Type B pancreatic cell (in vitro differentiated cells): ENCODE data around the gene ITGA2. TPM values are rescaled to one million over a fixed set of nuclear protein-coding genes. Genes with fewer than 3 reads are reported as not detected.

ENCODE experiments used
- DNase-seq: peaks from one replicate; pipeline ENCODE4 v3.0.0; 2021; ENCODE audit warnings: mixed read lengths; ENCODE audit not compliant: unreplicated experiment; ENCODE audit errors: extremely low spot score
- H3K27ac Mint-ChIP-seq: 2 replicates; pipeline ENCODE4 v1.8.0; 2021; ENCODE audit warnings: mild to moderate bottlenecking, mixed read lengths
- H3K27me3 Mint-ChIP-seq: 2 replicates; pipeline ENCODE4 v1.8.0; 2021; ENCODE audit warnings: mixed read lengths
- H3K36me3 Mint-ChIP-seq: 2 replicates; pipeline ENCODE4 v1.8.0; 2021; ENCODE audit warnings: mixed read lengths
- H3K4me1 Mint-ChIP-seq: one replicate; pipeline ENCODE4 v1.8.0; 2021; ENCODE audit warnings: mixed read lengths; ENCODE audit not compliant: unreplicated experiment
- H3K4me3 Mint-ChIP-seq: 2 replicates; pipeline ENCODE4 v1.8.0; 2021; ENCODE audit warnings: mild to moderate bottlenecking, mixed read lengths
- H3K9me3 Mint-ChIP-seq: 2 replicates; pipeline ENCODE4 v1.8.0; 2021; ENCODE audit warnings: mixed read lengths
- CTCF ChIP-seq: fragments of 200-600 bp; sonication (generic); conservative IDR thresholded peaks from 2 replicates; pipeline ENCODE4 v1.5.0; 2021; ENCODE audit warnings: antibody characterized with exemption, mild to moderate bottlenecking
- total RNA-seq: library from RNA; stranded (reverse); gene quantifications from 2 replicates; pipeline ENCODE4 v1.2.1, GENCODE V29; 2021; ENCODE audit warnings: low replicate concordance

ITGA2 gene
- total RNA-seq, 1 donor from 2014 or later: 9.5 TPM

GRCh38 chr5:53045263-53045662, 56.1 kb downstream of the ITGA2 start:
- Mint-ChIP-seq H3K4me3 (no peak overlapping the region), H3K9me3 (no peaks in the 10 kb centered on the region), H3K36me3 (no peaks in the 10 kb centered on the region), H3K27me3 (no peaks in the 10 kb centered on the region), H3K27ac (no peak overlapping the region), H3K4me1 (no peaks in the 10 kb centered on the region)
- no peak for DNase-seq
- TF ChIP-seq CTCF: no peak

GRCh38 chr5:53048248-53048647, 59.1 kb downstream of the ITGA2 start:
- no peak for TF ChIP-seq CTCF
- Mint-ChIP-seq H3K36me3 (no peaks in the 10 kb centered on the region), H3K27me3 (no peaks in the 10 kb centered on the region), H3K27ac (no peak overlapping the region), H3K4me1 (no peaks in the 10 kb centered on the region), H3K4me3 (no peak overlapping the region), H3K9me3 (no peaks in the 10 kb centered on the region)
- no peak for DNase-seq

- no peak for TF ChIP-seq CTCF
- Mint-ChIP-seq H3K36me3 (no peaks in the 10 kb centered on the region), H3K4me1 (no peaks in the 10 kb centered on the region), H3K27ac (no peak overlapping the region), H3K27me3 (no peaks in the 10 kb centered on the region), H3K9me3 (no peaks in the 10 kb centered on the region), H3K4me3 (no peak overlapping the region)
- DNase-seq: no peak
These were observed 63.3 kb downstream of the ITGA2 start for GRCh38 chr5:53052499-53052898.

- no peak for TF ChIP-seq CTCF
- DNase-seq: no peak
- no peaks in the 10 kb centered on the region for H3K27me3 Mint-ChIP-seq
- H3K27ac Mint-ChIP-seq: no peak overlapping the region
- H3K36me3 Mint-ChIP-seq: no peaks in the 10 kb centered on the region
- H3K4me3 Mint-ChIP-seq: no peak overlapping the region
- no peaks in the 10 kb centered on the region for H3K4me1 Mint-ChIP-seq
- no peaks in the 10 kb centered on the region for H3K9me3 Mint-ChIP-seq
These were observed 64.2 kb downstream of the ITGA2 start for GRCh38 chr5:53053364-53053763.

GRCh38 chr5:53055365-53055764, 66.2 kb downstream of the ITGA2 start:
- Mint-ChIP-seq H3K9me3 (no peaks in the 10 kb centered on the region), H3K27me3 (no peaks in the 10 kb centered on the region), H3K4me1 (no peaks in the 10 kb centered on the region), H3K27ac (no peak overlapping the region), H3K36me3 (peaks cover 8% of the 10 kb centered on the region), H3K4me3 (no peak overlapping the region)
- no peak for TF ChIP-seq CTCF
- no peak for DNase-seq

GRCh38 chr5:53059281-53059680, 70.1 kb downstream of the ITGA2 start:
- H3K27me3 Mint-ChIP-seq: no peaks in the 10 kb centered on the region
- H3K4me1 Mint-ChIP-seq: no peaks in the 10 kb centered on the region
- DNase-seq: no peak
- no peak overlapping the region for H3K4me3 Mint-ChIP-seq
- no peak overlapping the region for H3K27ac Mint-ChIP-seq
- TF ChIP-seq CTCF: no peak
- no peaks in the 10 kb centered on the region for H3K9me3 Mint-ChIP-seq
- H3K36me3 Mint-ChIP-seq: peaks cover 11% of the 10 kb centered on the region
